Endothelial cell of umbilical vein (primary cell): ENCODE measurements around the gene PTCD3.

Source experiments
- CTCF ChIP-seq, 2 donors: IDR thresholded peaks; 1 replicate in 1 of 2; 2 replicates in 1 of 2; pipeline ENCODE4 v1.5.1; 2011; ENCODE audit warnings: low read length in 2 of 2, mild to moderate bottlenecking in 2 of 2, moderate library complexity in 2 of 2, control low read depth in 1 of 2, inconsistent platforms in 1 of 2, low read depth in 1 of 2; ENCODE audit not compliant: insufficient read depth in 1 of 2; ENCODE audit errors: extremely low read depth in 1 of 2
- EZH2 ChIP-seq: IDR thresholded peaks from 2 replicates; pipeline ENCODE4 v1.6.1; 2012; ENCODE audit warnings: borderline replicate concordance, low read depth, mild to moderate bottlenecking, moderate library complexity, low read length, inconsistent platforms; ENCODE audit not compliant: severe bottlenecking
- MYC ChIP-seq: IDR thresholded peaks from one replicate; pipeline ENCODE4 v1.6.1; 2011; ENCODE audit warnings: mild to moderate bottlenecking, low read depth, low read length
- POLR2A ChIP-seq: IDR thresholded peaks from 2 replicates; pipeline ENCODE4 v1.6.1; 2012; ENCODE audit warnings: low read depth, mild to moderate bottlenecking, control low read depth, low read length

- TF ChIP-seq CTCF (IDR thresholded peaks at IDR 0.05; ENCODE audit: extremely low read depth in 1 of 2, insufficient read depth in 1 of 2, low read depth in 1 of 2, low read length in 2 of 2) (no peak), EZH2 (no peak), MYC (no peak), POLR2A (no peak)
These were observed 31.2 kb upstream of the PTCD3 start for GRCh38 chr2:86074811-86075210.
